HG02763 (cell line): ENCODE results near the gene GRIA4.
"Not testable (repeated sequence)": the region's sequence is repeated elsewhere in the genome, so short reads cannot be mapped to it uniquely, and the experiment has no call there.

Experiments
- ATAC-seq: cut with Tn5 transposase; IDR thresholded peaks from one replicate; pipeline ENCODE4 v1.9.1; 2021; ENCODE audit warnings: mild to moderate bottlenecking, moderate library complexity; ENCODE audit not compliant: unreplicated experiment

Gene GRIA4

GRCh38 chr11:105718641-105719040, 108.8 kb downstream of the GRIA4 start:
- no peak for ATAC-seq

GRCh38 chr11:105719073-105719822, 109.4 kb downstream of the GRIA4 start:
- ATAC-seq = peak; percentile 93

GRCh38 chr11:105720096-105720495, 110.2 kb downstream of the GRIA4 start:
- ATAC-seq = no peak

- no peak for ATAC-seq
Measured at GRCh38 chr11:105723269-105723668, 113.4 kb downstream of the GRIA4 start.

GRCh38 chr11:105732611-105733010, 122.7 kb downstream of the GRIA4 start:
- ATAC-seq = no peak

DNA sequence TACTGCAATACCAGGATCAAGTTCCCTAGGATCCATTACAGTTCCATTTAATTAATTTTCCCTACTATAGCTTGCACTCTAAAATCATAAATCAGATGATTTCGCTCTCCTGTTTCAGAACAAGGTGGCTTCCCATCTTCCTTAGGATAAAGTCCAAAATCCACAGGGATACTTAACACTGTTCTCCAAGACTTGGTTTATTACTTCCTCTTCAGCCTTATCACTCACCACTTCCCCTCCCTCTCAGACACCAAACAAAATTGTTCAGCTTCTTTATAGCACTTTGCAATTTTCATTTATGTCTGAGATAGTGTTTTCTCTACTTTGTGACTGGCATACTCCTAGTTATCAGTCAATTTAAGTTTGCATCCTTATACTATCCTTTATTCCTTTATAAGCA, 124.6 kb downstream of the GRIA4 start:
- no peak for ATAC-seq

DNA sequence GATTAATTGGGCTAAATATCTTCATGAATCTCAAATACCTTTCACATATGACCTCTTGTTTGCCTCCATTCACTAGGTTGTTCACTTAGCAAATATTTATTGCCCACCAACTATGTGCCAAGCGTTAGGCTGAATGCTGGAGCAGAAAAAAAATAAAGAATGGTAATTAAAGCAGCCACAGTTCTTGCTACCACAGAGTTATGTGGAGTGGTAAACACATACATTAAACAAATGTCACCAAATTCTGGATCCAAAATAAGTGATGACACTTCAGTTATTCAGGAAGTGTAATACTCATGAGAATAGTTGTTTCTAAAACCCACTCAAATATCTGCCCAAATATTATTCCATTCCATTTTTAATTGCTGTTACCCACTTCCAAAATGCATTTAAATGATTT, 128.4 kb downstream of the GRIA4 start:
- no peak for ATAC-seq

DNA sequence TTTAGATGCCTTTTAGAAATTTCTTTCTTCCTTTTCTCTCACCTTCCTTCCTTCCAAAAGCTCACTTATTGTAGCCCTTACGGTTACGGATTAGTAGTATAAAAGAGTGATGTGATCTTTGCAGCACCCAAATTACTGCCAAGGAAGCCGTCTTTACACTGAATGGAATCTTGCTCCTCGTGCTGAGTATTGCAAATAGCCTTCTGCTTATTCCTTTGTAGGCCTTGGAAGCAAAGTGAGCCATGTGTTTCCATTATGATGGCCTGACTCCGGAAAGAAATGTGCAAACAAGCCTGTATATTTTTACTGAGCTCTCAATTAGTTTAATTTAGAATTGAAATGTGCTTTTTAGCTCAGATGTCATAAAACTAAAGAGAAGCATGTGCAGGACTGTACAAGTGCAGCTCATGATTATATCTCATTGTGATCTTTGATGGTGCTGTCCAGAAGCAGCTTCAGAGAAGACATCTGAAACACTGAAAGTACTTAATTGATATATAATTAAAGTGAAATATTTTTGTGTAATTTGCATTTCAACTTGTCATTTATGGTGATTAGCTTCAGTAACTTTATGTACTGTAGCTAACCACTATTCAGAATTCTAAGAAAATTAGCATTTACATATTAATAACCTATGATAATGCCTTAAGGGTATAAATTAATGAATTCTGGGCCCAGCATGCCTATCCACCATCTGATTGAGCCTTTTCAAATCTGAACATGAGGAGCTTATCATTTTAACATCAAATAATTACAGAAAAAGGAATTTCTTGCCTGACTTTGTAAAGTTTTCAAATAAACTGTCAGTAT, 129.3 kb downstream of the GRIA4 start:
- ATAC-seq = no peak

GRCh38 chr11:105740164-105740903, 130.5 kb downstream of the GRIA4 start:
- ATAC-seq = peak; percentile 93

DNA sequence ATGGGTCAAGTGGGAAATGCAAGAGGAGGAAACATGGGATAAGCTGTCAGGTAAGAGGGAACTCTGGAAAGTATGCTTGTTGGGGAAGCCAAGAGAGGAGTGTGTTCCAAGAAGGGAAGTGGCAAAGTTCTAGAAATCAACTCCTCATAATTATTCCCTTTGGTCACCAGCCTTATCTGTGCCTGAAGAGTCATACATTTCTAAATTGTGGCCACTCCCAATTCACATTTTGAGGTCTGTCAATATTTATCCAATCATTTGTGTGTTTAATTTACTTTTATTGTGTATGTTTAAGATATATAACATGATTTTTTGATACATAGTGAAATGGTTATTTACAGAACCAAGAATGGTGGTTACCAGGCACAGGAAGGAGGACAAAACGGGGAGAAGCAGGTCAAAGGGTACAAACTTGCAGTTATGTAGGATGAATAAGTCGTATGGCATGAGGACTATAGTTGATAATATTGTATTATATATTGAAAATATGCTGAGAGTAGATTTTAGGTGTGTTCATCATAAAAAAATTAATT, 131.7 kb downstream of the GRIA4 start:
- ATAC-seq = no peak

- ATAC-seq = no peak
Measured at GRCh38 chr11:105754260-105754659, 144.4 kb downstream of the GRIA4 start.

GRCh38 chr11:105754716-105755115, 144.8 kb downstream of the GRIA4 start:
- ATAC-seq = no peak

- ATAC-seq = no peak
Measured at GRCh38 chr11:105757107-105757506, 147.2 kb downstream of the GRIA4 start.

DNA sequence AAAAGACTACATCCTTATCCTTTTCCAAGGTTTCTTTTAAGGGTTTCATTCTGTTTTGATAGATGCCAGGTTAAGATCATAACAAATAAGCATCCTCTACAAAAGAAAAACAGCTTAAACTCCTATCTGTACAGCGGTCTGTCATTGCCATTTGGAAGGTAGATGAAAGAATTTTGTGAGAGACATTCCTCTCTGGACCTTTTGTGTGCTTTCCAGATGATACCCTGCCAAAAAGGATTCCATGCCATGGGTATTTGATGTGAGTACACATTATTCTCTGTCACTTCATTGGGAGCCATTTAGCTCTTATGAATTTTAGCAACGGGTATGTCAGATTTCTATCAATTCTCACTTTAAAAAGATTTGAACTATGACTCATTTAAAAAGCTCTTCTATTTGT, 153.7 kb downstream of the GRIA4 start:
- no peak for ATAC-seq

DNA sequence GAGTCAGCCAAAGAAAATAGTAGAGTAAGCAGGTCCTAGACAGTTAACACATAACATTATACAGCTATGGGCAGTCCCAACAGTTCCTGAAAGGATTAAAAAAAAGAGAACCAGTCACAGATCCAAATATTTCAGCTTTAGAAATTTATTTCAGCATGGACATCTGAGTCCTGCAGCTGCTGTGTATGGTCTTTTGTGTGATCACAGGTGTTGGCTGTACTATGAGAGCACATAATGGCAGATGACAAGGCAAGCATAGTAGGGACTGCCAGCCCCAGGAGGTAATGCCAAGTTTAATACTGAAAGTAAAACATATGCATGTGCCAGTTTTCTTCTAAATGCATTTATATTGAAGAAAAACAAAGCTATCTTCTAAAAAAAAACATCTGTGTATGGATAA, 158.1 kb downstream of the GRIA4 start:
- ATAC-seq = no peak

- no peak for ATAC-seq
Measured at GRCh38 chr11:105769627-105770026, 159.8 kb downstream of the GRIA4 start.

DNA sequence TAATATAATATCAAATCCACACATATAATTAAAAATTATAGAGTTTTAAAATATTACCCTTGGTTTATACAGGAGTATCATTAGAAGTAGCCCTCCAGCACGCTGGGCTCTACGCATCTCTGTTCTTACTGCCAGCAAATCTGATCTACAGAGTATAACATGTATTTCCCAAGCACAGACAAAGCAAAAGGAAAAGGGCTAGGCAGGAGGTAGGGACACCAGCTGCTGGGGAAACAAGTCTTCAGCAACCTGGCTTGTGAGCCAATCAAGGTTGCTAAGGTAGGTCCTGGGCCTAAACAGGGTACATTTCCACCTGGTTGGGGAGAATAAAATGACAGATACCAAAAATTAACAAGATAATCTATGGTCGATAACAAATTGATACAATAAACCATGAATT, 163.6 kb downstream of the GRIA4 start:
- ATAC-seq = not testable (repeated sequence)

DNA sequence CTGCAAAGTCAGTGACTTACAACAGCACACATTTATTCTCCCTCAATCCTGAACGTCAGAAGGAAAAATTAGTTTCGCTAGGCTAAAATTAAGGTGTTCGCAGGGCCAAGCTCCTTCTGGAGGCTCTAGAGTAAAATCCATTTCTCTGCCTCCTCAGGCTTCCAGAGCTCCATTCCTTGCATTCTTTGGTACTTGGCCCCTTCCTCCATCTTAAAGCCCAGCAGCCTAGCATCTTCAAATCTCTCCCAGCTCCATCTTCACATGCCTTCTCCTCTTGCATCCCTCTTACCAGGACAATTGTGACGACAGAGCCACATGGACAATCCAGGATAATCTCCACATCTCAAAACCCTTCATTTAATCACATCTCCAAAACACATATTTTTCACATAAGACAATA, 165.0 kb downstream of the GRIA4 start:
- ATAC-seq = no peak

DNA sequence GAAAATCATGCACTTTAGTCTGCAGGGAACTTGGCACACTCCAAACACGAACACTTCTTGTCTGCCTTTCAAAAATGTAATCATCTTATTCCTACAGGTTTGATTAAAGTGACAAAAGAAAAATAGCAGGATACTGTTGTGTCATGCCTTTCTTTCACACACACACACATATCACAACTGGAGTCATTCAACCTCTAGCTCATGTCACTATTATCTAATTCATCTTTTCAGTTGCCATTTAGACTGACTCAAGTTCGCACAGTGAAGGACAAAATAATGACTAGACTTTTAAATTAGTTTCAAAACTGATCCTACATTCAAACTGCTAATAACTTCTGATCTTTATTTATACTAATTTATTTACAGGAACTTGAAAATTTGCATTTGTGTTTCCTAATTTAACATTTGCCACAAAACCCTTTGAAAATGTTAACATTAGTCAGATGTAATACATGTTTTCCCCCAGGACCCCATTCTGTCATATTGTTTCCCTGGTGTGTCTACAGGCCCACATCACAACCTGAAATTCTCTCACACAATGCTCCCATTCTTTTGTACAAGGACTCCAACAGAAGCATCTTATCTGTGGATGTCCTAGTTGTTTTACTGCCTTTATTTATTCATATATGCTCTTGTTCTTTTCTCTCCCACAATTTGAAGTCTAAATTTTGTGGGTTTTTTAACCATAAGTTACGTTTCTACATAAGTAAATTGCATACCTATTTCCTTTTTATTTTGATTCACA, 171.1 kb downstream of the GRIA4 start:
- no peak for ATAC-seq

GRCh38 chr11:105781807-105782206, 171.9 kb downstream of the GRIA4 start:
- no peak for ATAC-seq

DNA sequence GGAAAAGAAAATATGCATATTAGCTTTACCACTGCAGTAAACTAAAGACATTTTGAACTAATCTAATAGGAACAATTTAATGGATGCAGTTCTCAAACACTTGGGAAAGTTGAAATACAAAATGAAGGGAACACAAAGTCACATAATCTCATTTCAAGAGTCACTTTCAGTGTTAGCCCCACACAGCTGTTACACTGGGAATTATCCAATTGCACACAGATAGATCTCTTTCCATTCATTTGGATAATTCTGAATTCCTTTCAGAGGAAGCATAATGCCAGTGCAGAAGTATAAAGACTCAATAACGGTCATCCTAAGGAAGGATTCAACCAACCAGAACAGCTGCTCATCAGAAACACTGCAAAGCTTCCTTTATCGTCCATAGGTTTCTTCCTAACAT, 173.3 kb downstream of the GRIA4 start:
- no peak for ATAC-seq
